Thoracic aorta (tissue), 2 donors: ENCODE measurements around the gene DHTKD1. TPM values are rescaled to one million over a fixed set of nuclear protein-coding genes. Genes with fewer than 3 reads are reported as not detected.

Experiments used
- ATAC-seq: fragments of 150-250 bp; one replicate; pipeline ENCODE4 v1.8.0; 2017; ENCODE audit warnings: low read depth; ENCODE audit not compliant: insufficient number of reproducible peaks, low FRiP score
- DNase-seq: peaks from one replicate; pipeline ENCODE4 v3.0.0-alpha.2; 2020; ENCODE audit warnings: low spot score
- H3K27ac ChIP-seq, 2 donors: fragments of 200-600 bp; sonication (generic); 1 replicate in 1 of 2; 2 replicates in 1 of 2; pipeline ENCODE4 v1.5.1; 2016; ENCODE audit warnings: mild to moderate bottlenecking in 2 of 2, moderate library complexity in 2 of 2
- H3K27me3 ChIP-seq: fragments of 200-600 bp; sonication (generic); replicated peaks from 2 replicates; pipeline ENCODE4 v1.6.0; 2016; ENCODE audit warnings: mild to moderate bottlenecking; ENCODE audit not compliant: insufficient read depth
- H3K36me3 ChIP-seq: fragments of 200-600 bp; sonication (generic); one replicate; pipeline ENCODE4 v1.5.1; 2016
- H3K4me1 ChIP-seq, 2 donors: fragments of 200-600 bp; sonication (generic); 1 replicate in 1 of 2; 2 replicates in 1 of 2; pipeline versions ENCODE4 v1.5.1 to v1.6.0; 2016; ENCODE audit warnings: low read depth in 2 of 2, mild to moderate bottlenecking in 1 of 2; ENCODE audit not compliant: control insufficient read depth in 1 of 2
- H3K4me3 ChIP-seq: fragments of 200-600 bp; sonication (generic); 2 replicates; pipeline ENCODE4 v1.5.1; 2016; ENCODE audit warnings: mild to moderate bottlenecking
- H3K9me3 ChIP-seq: fragments of 200-600 bp; sonication (generic); 2 replicates; pipeline ENCODE4 v1.5.1; 2016
- total RNA-seq, 2 donors: library from RNA; depleted of rRNA; stranded (reverse); fragments of >200 nt; gene quantifications; one replicate each; pipeline versions ENCODE4 v1.1.0 to v1.2.3, GENCODE V29; 2016
- TF ChIP-seq, protein P1 (sequence below): fragments of 200-600 bp; sonication (generic); IDR thresholded peaks from one replicate; pipeline ENCODE4 v1.5.1; 2019; ENCODE audit warnings: antibody characterized with exemption

Gene DHTKD1
- total RNA-seq, 2 donors from 2014 or later: 12.4 to 14.5 TPM

DNA sequence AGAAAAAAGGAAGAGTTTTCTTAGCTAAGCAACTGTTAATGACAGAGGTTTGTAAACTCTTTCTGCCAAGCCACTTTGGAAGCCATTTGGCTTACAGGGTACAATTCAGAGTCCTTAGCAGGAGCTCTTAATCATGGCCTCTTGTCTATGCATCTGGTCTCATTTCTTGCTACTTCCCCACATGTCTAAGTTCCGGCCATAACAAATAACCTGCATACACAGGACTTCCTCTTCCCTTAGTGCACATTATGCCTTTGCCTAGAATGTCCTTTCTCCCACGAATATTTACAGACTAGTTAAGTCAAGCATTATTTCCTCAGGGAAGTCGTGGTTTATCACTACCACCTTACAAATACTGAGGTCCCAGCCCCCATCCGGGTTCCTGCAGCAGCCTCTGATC is 17.5 kb upstream of the DHTKD1 start:
- ATAC-seq: no peak
- Histone ChIP-seq H3K27ac (no peak overlapping the region), H3K27me3 (no peaks in the 10 kb centered on the region), H3K4me3 (no peak overlapping the region), H3K36me3 (no peaks in the 10 kb centered on the region), H3K9me3 (no peaks in the 10 kb centered on the region), H3K4me1 (peaks cover 0 to 4% of the 10 kb centered on the region in 2 donors)
- DNase-seq: no peak
- TF ChIP-seq, protein P1, sequence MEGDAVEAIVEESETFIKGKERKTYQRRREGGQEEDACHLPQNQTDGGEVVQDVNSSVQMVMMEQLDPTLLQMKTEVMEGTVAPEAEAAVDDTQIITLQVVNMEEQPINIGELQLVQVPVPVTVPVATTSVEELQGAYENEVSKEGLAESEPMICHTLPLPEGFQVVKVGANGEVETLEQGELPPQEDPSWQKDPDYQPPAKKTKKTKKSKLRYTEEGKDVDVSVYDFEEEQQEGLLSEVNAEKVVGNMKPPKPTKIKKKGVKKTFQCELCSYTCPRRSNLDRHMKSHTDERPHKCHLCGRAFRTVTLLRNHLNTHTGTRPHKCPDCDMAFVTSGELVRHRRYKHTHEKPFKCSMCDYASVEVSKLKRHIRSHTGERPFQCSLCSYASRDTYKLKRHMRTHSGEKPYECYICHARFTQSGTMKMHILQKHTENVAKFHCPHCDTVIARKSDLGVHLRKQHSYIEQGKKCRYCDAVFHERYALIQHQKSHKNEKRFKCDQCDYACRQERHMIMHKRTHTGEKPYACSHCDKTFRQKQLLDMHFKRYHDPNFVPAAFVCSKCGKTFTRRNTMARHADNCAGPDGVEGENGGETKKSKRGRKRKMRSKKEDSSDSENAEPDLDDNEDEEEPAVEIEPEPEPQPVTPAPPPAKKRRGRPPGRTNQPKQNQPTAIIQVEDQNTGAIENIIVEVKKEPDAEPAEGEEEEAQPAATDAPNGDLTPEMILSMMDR: no peak

GRCh38 chr10:12055732-12056131 is 13.0 kb upstream of the DHTKD1 start:
- H3K4me1 ChIP-seq: peaks cover 0 to 4% of the 10 kb centered on the region in 2 donors
- H3K27ac ChIP-seq: no peak overlapping the region
- no peak overlapping the region for H3K4me3 ChIP-seq
- ATAC-seq (no peak), DNase-seq (no peak)
- TF ChIP-seq, protein P1: no peak
- H3K27me3 ChIP-seq: no peaks in the 10 kb centered on the region
- no peaks in the 10 kb centered on the region for H3K36me3 ChIP-seq
- no peaks in the 10 kb centered on the region for H3K9me3 ChIP-seq

DNA sequence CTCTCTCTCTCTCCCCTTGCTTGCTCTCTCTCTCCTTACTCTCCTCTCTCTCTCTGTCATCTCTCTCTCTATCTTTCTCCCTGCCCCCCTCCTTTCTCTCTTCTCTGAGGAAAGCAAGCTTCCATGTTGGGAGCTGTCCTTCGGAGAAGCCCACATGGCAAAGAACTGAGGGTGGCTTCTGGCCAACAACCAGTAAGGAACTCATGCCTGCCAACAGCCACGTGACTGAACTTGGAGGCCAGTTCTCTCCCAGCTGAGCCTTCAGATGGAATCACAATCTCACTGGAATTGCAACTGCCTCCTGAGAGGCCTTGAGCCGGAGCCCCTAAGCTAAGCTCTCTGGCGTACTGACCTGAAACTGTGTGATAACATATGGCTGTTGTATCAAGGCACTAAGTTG is 12.0 kb upstream of the DHTKD1 start:
- DNase-seq: no peak
- Histone ChIP-seq H3K4me1 (peaks cover 0 to 4% of the 10 kb centered on the region in 2 donors), H3K36me3 (no peaks in the 10 kb centered on the region)

DNA sequence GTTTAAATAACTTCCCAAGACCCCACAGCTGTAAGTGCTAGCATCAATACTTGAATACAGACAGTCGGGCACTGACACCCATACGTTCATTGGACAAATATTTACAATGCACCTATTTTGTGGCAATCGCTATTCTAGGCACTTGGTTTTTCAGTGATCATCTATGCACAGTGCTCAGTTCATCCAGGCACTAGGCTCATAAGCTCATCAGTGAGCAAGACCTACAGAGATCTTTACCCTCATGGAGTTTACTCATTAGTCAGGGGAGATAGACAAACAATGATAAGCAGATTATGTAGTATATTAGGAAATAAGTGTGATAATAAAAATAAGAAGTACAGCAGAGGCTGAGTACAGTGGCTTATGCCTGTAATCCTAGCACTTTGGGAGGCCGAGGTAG is 7.6 kb upstream of the DHTKD1 start:
- TF ChIP-seq, protein P1: no peak
- H3K27me3 ChIP-seq: no peaks in the 10 kb centered on the region
- no peaks in the 10 kb centered on the region for H3K4me1 ChIP-seq

More for the DNA sequence above, 12.0 kb upstream of the DHTKD1 start:
- Histone ChIP-seq H3K9me3 (no peaks in the 10 kb centered on the region), H3K27ac (no peak overlapping the region), H3K27me3 (no peaks in the 10 kb centered on the region), H3K4me3 (no peak overlapping the region)
- TF ChIP-seq, protein P1: no peak
- ATAC-seq: no peak

DNA sequence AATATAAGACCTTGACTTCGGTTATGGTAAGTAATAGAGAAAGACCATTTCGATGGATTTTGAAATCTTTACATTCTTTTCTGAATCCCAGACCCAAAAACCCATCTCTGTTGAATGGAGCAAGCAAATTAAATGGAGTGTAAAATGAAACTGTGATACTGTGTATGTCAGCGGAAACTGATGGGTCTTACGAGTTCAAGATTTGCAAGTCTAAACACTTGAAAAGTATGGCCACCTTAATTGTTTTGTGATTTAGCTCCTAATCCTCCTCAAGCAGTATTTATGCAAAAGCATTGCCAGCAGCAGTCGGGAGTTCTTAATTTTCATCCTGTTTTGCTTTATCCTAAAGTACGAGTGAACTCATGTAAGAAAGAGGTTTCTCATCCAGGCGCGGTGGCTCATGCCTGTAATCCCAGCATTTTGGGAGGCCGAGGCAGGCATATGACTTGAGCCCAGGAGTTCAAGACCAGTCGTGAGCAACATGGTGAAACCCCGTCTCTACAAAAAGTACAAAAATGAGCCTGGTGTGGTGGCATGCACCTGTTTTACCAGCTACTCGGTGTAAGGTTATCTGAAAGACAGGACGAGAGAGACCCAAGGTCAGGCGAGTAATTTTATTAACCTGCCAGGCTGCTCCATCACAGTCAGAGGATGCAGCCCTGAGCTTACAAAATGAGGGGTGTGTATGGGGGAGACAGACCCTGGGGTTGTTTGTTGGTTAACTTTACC is 5.8 kb upstream of the DHTKD1 start:
- DNase-seq (no peak), ATAC-seq (no peak)
- Histone ChIP-seq H3K36me3 (no peaks in the 10 kb centered on the region), H3K9me3 (no peaks in the 10 kb centered on the region), H3K27me3 (no peaks in the 10 kb centered on the region), H3K27ac (no peak overlapping the region), H3K4me1 (no peaks in the 10 kb centered on the region), H3K4me3 (no peak overlapping the region)
- TF ChIP-seq, protein P1: no peak

More for the DNA sequence above, 7.6 kb upstream of the DHTKD1 start:
- Histone ChIP-seq H3K27ac (no peak overlapping the region), H3K9me3 (no peaks in the 10 kb centered on the region), H3K36me3 (no peaks in the 10 kb centered on the region), H3K4me3 (no peak overlapping the region)
- ATAC-seq (no peak), DNase-seq (no peak)
